Activated B cell treated with CpG ODN at 0.5 μM for 24 hours (primary cell): ENCODE data around the gene ACE. TPM values are rescaled to one million over a fixed set of nuclear protein-coding genes. Genes with fewer than 3 reads are reported as not detected.

Experiments
- ATAC-seq: fragments of 200-7000 bp; cut with Tn5 transposase; one replicate; pipeline ENCODE4 v1.10.0; 2021; ENCODE audit warnings: low read depth, mild to moderate bottlenecking, moderate library complexity
- CTCF ChIA-PET: fragments of 350-600 bp; sonication (Branson Sonifier 250); formaldehyde crosslinking; loops from one replicate; lab custom pipeline; 2021; ENCODE audit warnings: antibody characterized with exemption; lab: Charles Lee
- POLR2A ChIA-PET: fragments of 350-600 bp; sonication (Branson Sonifier 250); formaldehyde crosslinking; loops from one replicate; lab custom pipeline; 2021; ENCODE audit warnings: antibody characterized with exemption; lab: Charles Lee
- DNase-seq: peaks from one replicate; pipeline ENCODE4 v3.0.0; 2022
- H3K27ac Mint-ChIP-seq: one replicate; pipeline ENCODE4 v1.8.0; 2020; ENCODE audit warnings: mixed read lengths
- H3K27me3 Mint-ChIP-seq: one replicate; pipeline ENCODE4 v1.8.0; 2021; ENCODE audit warnings: mixed read lengths
- H3K36me3 Mint-ChIP-seq: one replicate; pipeline ENCODE4 v1.8.0; 2021; ENCODE audit warnings: low read depth, mixed read lengths
- H3K4me1 Mint-ChIP-seq: one replicate; pipeline ENCODE4 v1.8.0; 2021; ENCODE audit warnings: mixed read lengths
- H3K4me3 Mint-ChIP-seq: one replicate; pipeline ENCODE4 v1.8.0; 2020; ENCODE audit warnings: mild to moderate bottlenecking, mixed read lengths
- H3K9me3 Mint-ChIP-seq: one replicate; pipeline ENCODE4 v1.8.0; 2020; ENCODE audit warnings: mixed read lengths
- CTCF ChIP-seq: fragments of 200-600 bp; IDR thresholded peaks from one replicate; pipeline ENCODE4 v1.8.0; 2022; ENCODE audit warnings: antibody characterized with exemption, mild to moderate bottlenecking
- intact Hi-C: fragments of 100-400 bp; cut with micrococcal nuclease; formaldehyde crosslinking; loops from one replicate; pipeline ENCODE4 v1.15.1; 2024
- total RNA-seq: library from RNA; stranded (reverse); gene quantifications from 2 replicates; pipeline ENCODE4 v1.2.3, GENCODE V29; 2022

Gene ACE
- total RNA-seq, 1 donor from 2014 or later = 3.2 TPM

DNA sequence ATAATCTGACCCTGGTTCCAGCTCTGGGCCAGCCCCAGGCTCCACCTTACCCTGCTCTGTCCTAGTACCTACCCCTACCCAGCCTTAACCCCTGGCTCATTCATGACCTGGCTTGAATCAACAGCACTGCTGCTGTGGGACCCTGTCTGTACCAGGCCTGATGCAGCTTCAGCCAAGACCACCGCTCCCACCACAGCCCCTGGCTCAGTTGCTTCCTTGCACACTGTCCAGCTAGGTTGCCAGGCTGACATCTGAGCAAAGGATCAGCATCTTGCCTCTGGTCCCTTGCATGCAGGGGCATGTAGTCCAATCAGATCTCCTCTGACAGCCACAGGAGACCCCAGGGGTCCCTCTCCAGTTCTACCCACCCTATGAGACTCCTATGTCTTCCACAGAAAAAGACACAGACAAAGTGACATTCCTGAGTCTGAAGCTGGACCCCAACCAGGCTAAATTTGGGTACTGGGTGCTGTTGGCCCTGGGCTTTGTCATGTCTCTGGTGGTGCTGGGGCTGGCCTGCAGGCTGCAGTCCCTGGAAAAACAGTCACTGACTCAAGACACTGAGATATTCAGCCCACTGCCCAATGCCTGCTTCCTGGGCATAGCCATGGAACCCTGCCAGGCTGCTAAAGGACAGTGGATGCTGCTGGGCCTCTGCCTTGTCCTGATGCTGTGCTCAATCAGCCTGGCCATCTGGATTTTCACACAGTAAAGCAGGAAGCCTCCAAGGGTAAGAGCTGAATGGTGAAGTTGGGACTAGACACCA, 42.4 kb downstream of the ACE start:
- H3K4me1 Mint-ChIP-seq = no peaks in the 10 kb centered on the region
- ATAC-seq (no peak), DNase-seq (no peak)
- peaks cover 33% of the 10 kb centered on the region for H3K27me3 Mint-ChIP-seq
- POLR2A ChIA-PET = no interaction called here
- H3K36me3 Mint-ChIP-seq = no peaks in the 10 kb centered on the region
- H3K4me3 Mint-ChIP-seq = no peak overlapping the region
- intact Hi-C loops = no loop called here
- H3K9me3 Mint-ChIP-seq = no peaks in the 10 kb centered on the region
- CTCF ChIA-PET = no interaction called here
- TF ChIP-seq CTCF = no peak
- H3K27ac Mint-ChIP-seq = no peak overlapping the region

- DNase-seq (no peak), ATAC-seq (no peak)
- Mint-ChIP-seq H3K4me3 (no peak overlapping the region), H3K9me3 (no peaks in the 10 kb centered on the region), H3K4me1 (no peaks in the 10 kb centered on the region), H3K36me3 (no peaks in the 10 kb centered on the region), H3K27me3 (peaks cover 39% of the 10 kb centered on the region), H3K27ac (no peak overlapping the region)
- POLR2A ChIA-PET = no interaction called here
- TF ChIP-seq CTCF = no peak
- intact Hi-C loops = no loop called here
- CTCF ChIA-PET = no interaction called here
These were observed 43.4 kb downstream of the ACE start for GRCh38 chr17:63519972-63520882.

DNA sequence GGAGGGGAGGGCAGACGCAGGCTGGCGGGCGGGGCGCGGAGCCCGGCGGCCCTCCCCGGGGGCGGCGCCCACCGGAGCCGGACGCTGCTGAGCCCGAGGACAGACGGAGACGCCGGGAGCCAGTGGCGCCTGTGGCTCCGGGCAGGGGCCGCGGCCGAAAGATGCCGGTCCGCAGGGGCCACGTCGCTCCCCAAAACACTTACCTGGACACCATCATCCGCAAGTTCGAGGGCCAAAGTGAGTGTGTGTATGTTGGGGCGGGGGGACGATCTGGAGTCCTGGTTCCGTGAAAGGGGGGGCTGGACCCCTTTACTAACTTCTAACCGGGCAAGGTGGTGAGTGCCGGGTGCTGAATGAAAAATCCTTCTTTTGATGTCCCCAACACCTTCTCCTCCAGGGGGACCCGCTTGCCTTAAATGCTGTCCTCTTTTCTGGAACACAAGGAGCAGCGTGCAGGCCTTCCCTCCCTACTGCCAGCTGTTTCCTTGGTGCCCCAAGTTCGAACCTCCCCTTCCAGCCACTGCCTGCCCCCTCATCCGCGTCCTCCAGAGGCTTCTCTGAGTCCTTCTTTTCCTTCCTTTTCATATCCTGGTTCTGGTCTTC, 46.5 kb downstream of the ACE start, which contains the start of gene KCNH6:
TSS of gene KCNH6 (plus strand) at position 106 of the 603 bp plus-strand sequence. CDS start at position 162, 56 bp downstream.
- intact Hi-C loops = no loop called here
- CTCF ChIA-PET = no interaction called here

GRCh38 chr17:63524051-63524450, 47.2 kb downstream of the ACE start:
- POLR2A ChIA-PET = no interaction called here

More for the DNA sequence above, 46.5 kb downstream of the ACE start, which contains the start of gene KCNH6:
- TF ChIP-seq CTCF = no peak
- H3K27me3 Mint-ChIP-seq = peaks cover 46% of the 10 kb centered on the region
- DNase-seq (no peak), ATAC-seq (no peak)
- H3K27ac Mint-ChIP-seq = no peak within 1 kb of the TSS
- H3K36me3 Mint-ChIP-seq = no peaks in the 10 kb centered on the region
- no peak within 1 kb of the TSS for H3K4me3 Mint-ChIP-seq
- no peaks in the 10 kb centered on the region for H3K4me1 Mint-ChIP-seq
- POLR2A ChIA-PET = no interaction called here
- no peaks in the 10 kb centered on the region for H3K9me3 Mint-ChIP-seq

More at GRCh38 chr17:63524051-63524450, 47.2 kb downstream of the ACE start:
- Mint-ChIP-seq H3K36me3 (no peaks in the 10 kb centered on the region), H3K4me1 (no peaks in the 10 kb centered on the region), H3K4me3 (no peak overlapping the region), H3K27ac (no peak overlapping the region), H3K9me3 (no peaks in the 10 kb centered on the region), H3K27me3 (peaks cover 46% of the 10 kb centered on the region)
- no peak for TF ChIP-seq CTCF
- DNase-seq = no peak
- ATAC-seq = no peak
- CTCF ChIA-PET = no interaction called here
- intact Hi-C loops = no loop called here
